Neuron (in vitro differentiated cells): ENCODE results near the gene NUP50.
"Not testable (repeated sequence)": the region's sequence is repeated elsewhere in the genome, so short reads cannot be mapped to it uniquely, and the experiment has no call there.

ENCODE experiments used
- H2AFZ ChIP-seq: one replicate; pipeline ENCODE4 v1.6.1; 2013; ENCODE audit warnings: low read depth, mild to moderate bottlenecking, inconsistent platforms, low read length, moderate library complexity
- H3K27me3 ChIP-seq: one replicate; pipeline ENCODE4 v1.6.1; 2013; ENCODE audit warnings: low read length; ENCODE audit not compliant: insufficient read depth
- H3K36me3 ChIP-seq: one replicate; pipeline ENCODE4 v1.6.1; 2013; ENCODE audit warnings: low read length; ENCODE audit not compliant: insufficient read depth
- H3K4me1 ChIP-seq: one replicate; pipeline ENCODE4 v1.6.1; 2013; ENCODE audit warnings: low read length; ENCODE audit not compliant: insufficient read depth
- H3K4me3 ChIP-seq: 2 replicates; pipeline ENCODE4 v1.5.1; 2013; ENCODE audit warnings: mild to moderate bottlenecking, low read length, moderate library complexity
- H3K9me3 ChIP-seq: one replicate; pipeline ENCODE4 v1.6.1; 2013; ENCODE audit warnings: low read length

The NUP50 gene

GRCh38 chr22:45191746-45192145 is 28.0 kb downstream of the NUP50 start:
- not testable (repeated sequence) for H3K9me3 ChIP-seq, H3K4me1 ChIP-seq, H2AFZ ChIP-seq, H3K4me3 ChIP-seq, H3K27me3 ChIP-seq
- peaks cover 15% of the 10 kb centered on the region for H3K36me3 ChIP-seq

DNA sequence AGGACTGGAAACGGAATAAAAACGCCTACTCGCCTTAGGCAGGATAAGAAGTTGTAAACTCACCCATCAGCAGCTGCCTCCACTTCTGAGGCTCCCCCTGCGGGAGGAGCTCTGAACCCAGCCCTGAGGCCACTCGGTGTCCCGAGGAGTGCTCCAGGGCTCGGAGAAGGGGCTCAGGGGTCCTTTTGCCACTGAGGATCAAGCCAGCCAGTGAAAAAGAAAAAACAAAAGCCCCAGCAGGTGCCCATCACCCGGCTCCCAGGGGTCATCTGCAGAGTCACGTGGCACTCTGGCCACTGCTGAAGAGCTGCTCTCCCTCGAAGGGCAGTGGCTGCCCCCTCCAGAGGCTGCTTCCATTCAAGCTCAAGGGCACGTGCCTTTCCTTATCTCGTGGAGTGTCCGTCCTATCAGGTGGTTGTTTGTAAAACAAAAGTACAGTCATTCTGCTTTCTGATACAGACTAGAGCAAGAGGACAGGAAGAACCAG is 29.0 kb downstream of the NUP50 start:
- Histone ChIP-seq H3K27me3 (no peaks in the 10 kb centered on the region), H3K4me3 (no peak overlapping the region), H3K36me3 (peaks cover 21% of the 10 kb centered on the region), H3K9me3 (no peaks in the 10 kb centered on the region), H2AFZ (no peak overlapping the region), H3K4me1 (peaks cover 6% of the 10 kb centered on the region)

GRCh38 chr22:45194686-45195085 is 31.0 kb downstream of the NUP50 start:
- Histone ChIP-seq H3K36me3 (peaks cover 22% of the 10 kb centered on the region), H3K4me1 (peaks cover 6% of the 10 kb centered on the region), H3K27me3 (no peaks in the 10 kb centered on the region), H2AFZ (no peak overlapping the region), H3K4me3 (no peak overlapping the region), H3K9me3 (no peaks in the 10 kb centered on the region)

DNA sequence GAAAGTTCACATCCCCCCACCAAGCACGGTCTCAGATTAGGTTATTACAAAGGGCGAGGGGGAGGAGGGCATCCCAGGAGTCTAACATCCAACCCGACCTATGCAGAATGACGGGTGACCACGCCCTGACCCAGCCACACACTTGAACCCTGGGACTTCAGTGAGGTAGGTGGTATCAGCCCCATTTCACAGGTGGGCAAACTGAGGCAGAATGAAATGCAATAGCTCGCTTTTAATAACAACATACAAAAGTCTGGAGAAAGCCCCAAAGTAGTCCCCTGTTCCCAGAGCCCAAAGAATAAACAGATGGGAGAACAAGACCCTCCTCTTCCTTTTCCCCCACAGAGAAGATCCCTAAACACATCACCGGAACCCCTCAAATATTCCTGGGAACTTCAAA is 31.9 kb downstream of the NUP50 start:
- Histone ChIP-seq H3K9me3 (no peaks in the 10 kb centered on the region), H2AFZ (no peak overlapping the region), H3K27me3 (no peaks in the 10 kb centered on the region), H3K4me1 (peaks cover 6% of the 10 kb centered on the region), H3K36me3 (peaks cover 22% of the 10 kb centered on the region), H3K4me3 (no peak overlapping the region)

DNA sequence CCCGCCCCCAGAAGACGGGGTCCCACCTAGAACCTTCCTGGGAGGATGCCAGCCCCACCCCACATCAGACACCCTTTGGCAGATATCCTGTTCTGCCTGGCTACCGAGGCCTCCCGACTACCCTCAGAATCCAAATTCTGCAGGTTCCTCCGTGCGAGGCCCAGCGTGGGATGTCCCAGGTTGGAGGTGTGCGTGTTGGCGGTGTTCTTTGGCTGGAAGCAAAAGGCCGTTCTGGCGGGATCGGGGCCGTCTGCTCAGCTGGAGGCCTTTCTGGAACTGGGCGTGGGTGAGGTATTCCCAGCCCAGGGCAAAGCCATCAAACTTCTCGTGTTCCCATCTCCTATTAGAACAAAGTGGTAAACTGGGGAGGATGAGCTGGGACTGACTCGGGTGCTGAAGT is 32.6 kb downstream of the NUP50 start:
- H3K9me3 ChIP-seq, result no peaks in the 10 kb centered on the region

DNA sequence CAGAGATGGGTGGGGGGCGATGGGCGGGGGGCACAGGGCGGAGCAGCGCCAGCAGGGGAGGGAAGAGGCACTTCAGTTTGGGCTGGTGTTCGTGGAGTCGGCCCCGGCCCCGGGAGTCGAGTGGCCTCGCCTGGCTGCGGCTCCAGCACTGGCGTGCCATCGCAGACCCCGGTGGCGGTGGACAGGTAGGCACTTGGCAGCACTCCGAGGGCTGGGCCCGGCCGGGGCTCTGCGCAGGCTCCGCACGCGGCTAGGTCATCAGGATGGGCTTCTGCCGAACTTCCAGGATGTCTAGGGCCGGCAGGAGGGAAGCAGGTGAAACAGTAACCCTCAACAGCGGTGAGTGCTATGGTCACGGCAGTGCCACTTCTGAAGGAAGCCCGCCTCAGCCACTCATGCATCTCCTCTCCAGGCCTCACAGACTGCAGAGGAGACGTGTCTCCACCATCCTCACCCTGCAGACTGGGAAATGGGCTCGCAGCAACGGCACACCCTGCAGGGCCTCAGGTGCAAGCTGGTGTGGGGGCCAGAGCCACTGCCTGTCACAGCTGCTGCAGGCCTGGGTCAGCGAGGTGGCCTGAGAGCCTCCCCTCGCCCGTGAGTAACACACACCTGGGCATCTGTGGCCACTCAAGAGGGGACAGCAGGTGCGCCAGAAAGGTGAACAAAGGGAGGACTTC is 33.3 kb downstream of the NUP50 start:
- H3K4me3 ChIP-seq, result no peak overlapping the region
- no peak overlapping the region for H2AFZ ChIP-seq
- no peaks in the 10 kb centered on the region for H3K27me3 ChIP-seq
- peaks cover 9% of the 10 kb centered on the region for H3K4me1 ChIP-seq
- H3K36me3 ChIP-seq, result peaks cover 20% of the 10 kb centered on the region
- H3K9me3 ChIP-seq, result no peaks in the 10 kb centered on the region

More for the DNA sequence above, 32.6 kb downstream of the NUP50 start:
- Histone ChIP-seq H3K4me1 (peaks cover 9% of the 10 kb centered on the region), H3K27me3 (no peaks in the 10 kb centered on the region), H2AFZ (no peak overlapping the region), H3K36me3 (peaks cover 20% of the 10 kb centered on the region), H3K4me3 (no peak overlapping the region)

- peaks cover 4% of the 10 kb centered on the region for H3K4me1 ChIP-seq
These were observed 34.1 kb downstream of the NUP50 start for GRCh38 chr22:45197606-45198462.

DNA sequence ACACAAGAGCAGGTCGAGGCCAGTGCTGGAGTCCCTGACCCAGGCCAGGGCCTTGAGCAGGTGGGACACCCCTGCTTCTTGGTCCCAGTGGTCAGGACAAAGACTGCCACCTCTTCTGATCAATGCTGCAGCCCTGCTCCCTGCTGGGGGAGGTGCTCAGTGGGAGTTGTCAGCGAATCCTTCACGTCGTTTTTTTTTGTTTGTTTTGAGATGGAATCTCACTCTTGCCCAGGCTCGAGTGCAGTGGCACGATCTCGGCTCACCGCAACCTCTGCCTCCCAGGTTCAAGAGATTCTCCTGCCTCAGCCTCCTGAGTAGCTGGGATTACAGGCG is 34.7 kb downstream of the NUP50 start:
- Histone ChIP-seq H2AFZ (no peak overlapping the region), H3K36me3 (peaks cover 24% of the 10 kb centered on the region), H3K4me3 (no peak overlapping the region), H3K4me1 (peaks cover 3% of the 10 kb centered on the region), H3K27me3 (no peaks in the 10 kb centered on the region), H3K9me3 (no peaks in the 10 kb centered on the region)

More at GRCh38 chr22:45197606-45198462, 34.1 kb downstream of the NUP50 start:
- Histone ChIP-seq H3K9me3 (no peaks in the 10 kb centered on the region), H2AFZ (no peak overlapping the region), H3K36me3 (peaks cover 24% of the 10 kb centered on the region), H3K4me3 (no peak overlapping the region), H3K27me3 (no peaks in the 10 kb centered on the region)

DNA sequence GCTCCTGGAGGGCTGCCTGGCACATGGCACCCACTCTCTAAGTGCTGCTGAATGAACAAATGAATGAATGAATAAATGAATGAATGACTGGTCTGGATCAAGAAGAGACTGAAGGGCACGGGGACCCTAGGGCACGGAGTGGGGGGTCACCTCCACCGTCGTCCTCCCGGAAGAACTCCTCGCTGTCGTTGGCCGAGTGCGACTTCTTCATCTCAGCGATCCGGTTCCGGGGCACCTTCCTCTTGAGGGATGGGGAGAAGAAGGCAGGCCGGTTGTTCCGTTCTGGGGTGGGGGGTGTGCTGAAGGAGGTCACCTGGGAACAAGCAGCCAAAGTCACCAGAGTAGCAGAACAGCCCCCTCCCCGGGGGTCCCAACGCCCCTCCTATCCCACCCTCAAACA is 36.0 kb downstream of the NUP50 start:
- no peaks in the 10 kb centered on the region for H3K9me3 ChIP-seq
- H2AFZ ChIP-seq, result no peak overlapping the region
- H3K4me1 ChIP-seq, result peaks cover 3% of the 10 kb centered on the region
- no peaks in the 10 kb centered on the region for H3K27me3 ChIP-seq
- H3K4me3 ChIP-seq, result no peak overlapping the region
- H3K36me3 ChIP-seq, result peaks cover 24% of the 10 kb centered on the region

- no peaks in the 10 kb centered on the region for H3K9me3 ChIP-seq
- no peaks in the 10 kb centered on the region for H3K27me3 ChIP-seq
- H2AFZ ChIP-seq, result no peak overlapping the region
- H3K4me3 ChIP-seq, result no peak overlapping the region
- peaks cover 3% of the 10 kb centered on the region for H3K4me1 ChIP-seq
- H3K36me3 ChIP-seq, result peaks cover 24% of the 10 kb centered on the region
These were observed 36.5 kb downstream of the NUP50 start for GRCh38 chr22:45200230-45200629.

DNA sequence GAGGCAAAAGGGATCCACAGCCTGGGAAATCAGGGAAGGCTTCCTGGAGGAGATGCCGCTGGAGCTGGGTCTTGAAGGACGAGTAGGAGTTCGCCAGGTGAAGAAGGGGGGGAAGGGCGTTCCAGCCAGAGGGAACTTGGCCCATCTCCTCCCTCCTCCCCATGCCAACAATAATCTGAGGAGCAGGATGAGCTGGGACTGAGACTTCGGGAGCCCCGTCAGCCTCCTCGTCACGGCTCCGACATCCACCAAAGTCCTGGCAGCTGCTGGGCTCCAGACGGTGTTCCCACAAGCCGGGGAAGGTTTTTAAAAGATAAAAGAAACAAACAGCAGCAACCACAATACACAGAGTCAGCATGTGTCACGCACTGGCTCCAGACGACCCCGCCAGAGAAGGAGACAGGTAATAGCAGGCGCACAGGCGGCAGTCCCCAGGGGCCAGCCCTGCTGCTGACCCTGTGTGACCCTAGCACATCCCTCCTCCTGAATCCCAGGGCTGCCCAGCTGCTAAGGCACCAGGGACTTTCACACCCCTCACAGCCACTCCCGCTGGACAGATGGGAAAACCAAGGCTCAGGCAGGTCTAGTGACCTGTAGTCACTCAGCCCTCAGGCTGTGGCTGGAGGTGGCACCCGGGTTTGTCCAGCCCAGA is 37.3 kb downstream of the NUP50 start:
- Histone ChIP-seq H2AFZ (no peak overlapping the region), H3K27me3 (no peaks in the 10 kb centered on the region), H3K9me3 (no peaks in the 10 kb centered on the region), H3K4me1 (peaks cover 3% of the 10 kb centered on the region), H3K36me3 (peaks cover 22% of the 10 kb centered on the region), H3K4me3 (no peak overlapping the region)

- Histone ChIP-seq H3K4me3 (no peak overlapping the region), H3K4me1 (peaks cover 3% of the 10 kb centered on the region), H3K36me3 (peaks cover 19% of the 10 kb centered on the region), H2AFZ (no peak overlapping the region), H3K27me3 (no peaks in the 10 kb centered on the region), H3K9me3 (no peaks in the 10 kb centered on the region)
These were observed 38.1 kb downstream of the NUP50 start for GRCh38 chr22:45201678-45202332.
